Measurements from ENCODE around the gene NME7. TPM values are rescaled to one million over a fixed set of nuclear protein-coding genes. Genes with fewer than 3 reads are reported as not detected.

NME7 gene
- total RNA-seq, 1 experiment from 2014 or later: 21.8 TPM

DNA sequence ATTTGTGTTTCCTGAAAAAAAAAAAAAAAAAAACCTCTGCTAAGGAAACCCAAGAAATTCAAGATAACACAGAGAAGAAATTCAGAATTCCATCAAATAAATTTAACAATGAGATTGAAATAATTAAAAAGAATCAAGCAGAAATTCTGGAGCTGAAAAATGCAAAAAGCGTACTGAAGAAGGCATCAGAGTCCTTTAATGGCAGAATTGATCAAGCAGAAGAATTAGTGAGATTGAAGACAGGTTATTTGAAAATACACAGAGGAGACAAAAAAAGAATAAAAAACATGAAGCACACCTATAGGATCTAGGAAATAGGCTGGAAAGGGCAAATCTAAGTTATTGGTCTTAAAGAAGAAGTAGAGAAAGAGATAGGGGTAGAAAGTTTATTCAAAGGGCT lies 38.2 kb downstream of the NME7 start (continued):
- TF ChIP-seq, protein P1, sequence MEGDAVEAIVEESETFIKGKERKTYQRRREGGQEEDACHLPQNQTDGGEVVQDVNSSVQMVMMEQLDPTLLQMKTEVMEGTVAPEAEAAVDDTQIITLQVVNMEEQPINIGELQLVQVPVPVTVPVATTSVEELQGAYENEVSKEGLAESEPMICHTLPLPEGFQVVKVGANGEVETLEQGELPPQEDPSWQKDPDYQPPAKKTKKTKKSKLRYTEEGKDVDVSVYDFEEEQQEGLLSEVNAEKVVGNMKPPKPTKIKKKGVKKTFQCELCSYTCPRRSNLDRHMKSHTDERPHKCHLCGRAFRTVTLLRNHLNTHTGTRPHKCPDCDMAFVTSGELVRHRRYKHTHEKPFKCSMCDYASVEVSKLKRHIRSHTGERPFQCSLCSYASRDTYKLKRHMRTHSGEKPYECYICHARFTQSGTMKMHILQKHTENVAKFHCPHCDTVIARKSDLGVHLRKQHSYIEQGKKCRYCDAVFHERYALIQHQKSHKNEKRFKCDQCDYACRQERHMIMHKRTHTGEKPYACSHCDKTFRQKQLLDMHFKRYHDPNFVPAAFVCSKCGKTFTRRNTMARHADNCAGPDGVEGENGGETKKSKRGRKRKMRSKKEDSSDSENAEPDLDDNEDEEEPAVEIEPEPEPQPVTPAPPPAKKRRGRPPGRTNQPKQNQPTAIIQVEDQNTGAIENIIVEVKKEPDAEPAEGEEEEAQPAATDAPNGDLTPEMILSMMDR (IDR thresholded peaks at IDR 0.05 in 2 of 3, conservative IDR thresholded peaks at IDR 0.05 in 1 of 3; ENCODE audit: borderline replicate concordance in 1 of 3, insufficient read depth in 1 of 3, low read depth in 2 of 3, low read length in 2 of 3): no peak
- TF ChIP-seq ZFX (IDR thresholded peaks at IDR 0.05) (no peak), SRF (IDR thresholded peaks at IDR 0.05; ENCODE audit: low read depth) (no peak), ZBTB33 (IDR thresholded peaks at IDR 0.05; ENCODE audit: extremely low read depth, insufficient replicate concordance, low read length) (no peak), JUND (IDR thresholded peaks at IDR 0.05) (no peak), SIN3A (IDR thresholded peaks at IDR 0.05; ENCODE audit: low read depth) (no peak), POLR2AphosphoS5 (IDR thresholded peaks at IDR 0.05; ENCODE audit: low read depth, low read length) (no peak)

GRCh38 chr1:169327875-169328274 lies 39.7 kb downstream of the NME7 start:
- Histone ChIP-seq H4K20me1 (ENCODE audit: insufficient read depth) (no peaks in the 10 kb centered on the region), H3K4me2 (ENCODE audit: low read length) (no peak overlapping the region), H3K27ac (ENCODE audit: low read depth, low read length) (no peak overlapping the region), H3K4me1 (ENCODE audit: control insufficient read depth in 1 of 2, insufficient read depth in 2 of 2, low read length in 2 of 2) (peaks cover 0 to 28% of the 10 kb centered on the region in 2 experiments; a peak in 3 of 4 replicates), H3K9me3 (ENCODE audit: control insufficient read depth in 1 of 2, insufficient read depth in 1 of 2, low read depth in 1 of 2, low read length in 2 of 2) (no peaks in the 10 kb centered on the region; a peak in 1 of 4 replicates), H3K27me3 (ENCODE audit: insufficient read depth, low read length) (no peaks in the 10 kb centered on the region), H3K79me2 (ENCODE audit: insufficient read depth, low read length) (no peaks in the 10 kb centered on the region), H3K4me3 (replicated peaks in 1 of 2; ENCODE audit: low read depth in 1 of 2, low read length in 2 of 2) (no peak overlapping the region), H3K9ac (ENCODE audit: low read length) (no peak overlapping the region), H2AFZ (ENCODE audit: low read depth, low read length, poor library complexity, severe bottlenecking) (no peak overlapping the region), H3K36me3 (ENCODE audit: control insufficient read depth in 1 of 2, insufficient read depth in 2 of 2, low read length in 2 of 2) (no peaks in the 10 kb centered on the region), H3K9me2 (ENCODE audit: insufficient read depth) (no peaks in the 10 kb centered on the region)
- BruUV-seq (replicated peaks): no TSS peak
- POLR2A ChIA-PET: no interaction called here
- intact Hi-C loops (cut with micrococcal nuclease): no loop called here
- ATAC-seq (no peak), DNase-seq (ENCODE audit: low read depth, low spot score) (no peak)
- CTCF ChIA-PET: interaction anchor here (1.7 kb wide), 1 partner anchor 21 kb away, joined by 4 read pairs; no protein-coding TSS in a partner anchor
- TF ChIP-seq POLR2A (IDR thresholded peaks at IDR 0.05; ENCODE audit: borderline replicate concordance, extremely low read depth, insufficient read depth, insufficient read length) (no peak), EGR1 (IDR thresholded peaks at IDR 0.05; ENCODE audit: low read depth) (no peak), EZH2phosphoT487 (IDR thresholded peaks at IDR 0.05; ENCODE audit: borderline replicate concordance) (no peak), ATF3 (IDR thresholded peaks at IDR 0.05) (no peak), ELF1 (IDR thresholded peaks at IDR 0.05; ENCODE audit: borderline replicate concordance, low read depth) (no peak), POLR2AphosphoS5 (IDR thresholded peaks at IDR 0.05; ENCODE audit: low read depth, low read length) (no peak), TCF7L2 (IDR thresholded peaks at IDR 0.05; ENCODE audit: borderline replicate concordance, extremely low read depth, insufficient read depth, insufficient read length) (no peak)
- TF ChIP-seq, protein P1 (IDR thresholded peaks at IDR 0.05 in 2 of 3, conservative IDR thresholded peaks at IDR 0.05 in 1 of 3; ENCODE audit: borderline replicate concordance in 1 of 3, insufficient read depth in 1 of 3, low read depth in 2 of 3, low read length in 2 of 3): no peak
- RAD21 ChIA-PET (ENCODE audit: low non-redundant PET in 1 of 2, low total read pairs in 2 of 2, uncharacterized antibody in 2 of 2, unreplicated experiment in 2 of 2): no interaction called here
